Breast epithelium (tissue), 4 donors: ENCODE data around the gene SLCO4A1. TPM values are rescaled to one million over a fixed set of nuclear protein-coding genes. Genes with fewer than 3 reads are reported as not detected.
A peak's percentile ranks its signal among the peaks of the same experiment; 100 is the strongest.

Source experiments
- DNase-seq, 2 donors: peaks; one replicate each; pipeline ENCODE4 v3.0.0-alpha.2; 2019; ENCODE audit warnings: low spot score in 2 of 2
- H3K27ac ChIP-seq, 2 donors: fragments of 200-600 bp; sonication (generic) in 1 of 2; one replicate each; pipeline ENCODE4 v1.5.1; 2016 to 2019; ENCODE audit warnings: mild to moderate bottlenecking in 1 of 2
- H3K27me3 ChIP-seq, 2 donors: fragments of 200-600 bp; sonication (generic) in 1 of 2; one replicate each; pipeline versions ENCODE4 v1.5.1 to v1.6.0; 2017 to 2019; ENCODE audit warnings: control low read depth in 1 of 2, mild to moderate bottlenecking in 1 of 2
- H3K36me3 ChIP-seq: fragments of 200-600 bp; one replicate; pipeline ENCODE4 v1.5.1; 2019
- H3K4me1 ChIP-seq, 2 donors: fragments of 200-600 bp; sonication (generic); one replicate each; pipeline ENCODE4 v1.5.1; 2016 to 2019; ENCODE audit warnings: control low read depth in 1 of 2
- H3K4me3 ChIP-seq, 3 donors: fragments of 200-600 bp; sonication (generic); 1 replicate in 2 of 3; 2 replicates in 1 of 3; pipeline ENCODE4 v1.5.1; 2016 to 2019; ENCODE audit warnings: mild to moderate bottlenecking in 3 of 3, moderate library complexity in 2 of 3
- H3K9me3 ChIP-seq, 2 donors: fragments of 200-600 bp; sonication (generic) in 1 of 2; one replicate each; pipeline ENCODE4 v1.5.1; 2016 to 2019; ENCODE audit warnings: control low read depth in 1 of 2
- POLR2A ChIP-seq: fragments of 450-650 bp; IDR thresholded peaks from one replicate; pipeline ENCODE4 v1.6.1; 2016; ENCODE audit warnings: antibody characterized with exemption, mild to moderate bottlenecking, moderate library complexity
- POLR2AphosphoS5 ChIP-seq, 3 donors: sonication (generic); formaldehyde crosslinking; IDR thresholded peaks; one replicate each; pipeline ENCODE4 v1.6.1; 2017; ENCODE audit warnings: antibody characterized with exemption in 3 of 3
- intact Hi-C: fragments of 100-400 bp; cut with DNase I; formaldehyde crosslinking; loops from one replicate; pipeline ENCODE4 v1.15.1; 2023; ENCODE audit warnings: low total_unique reads
- total RNA-seq, 3 donors: library from RNA; depleted of rRNA; stranded (reverse); fragments of >200 nt; gene quantifications; one replicate each; pipeline ENCODE4 v1.1.0, GENCODE V29; 2016
- TF ChIP-seq, protein P1 (sequence below), 3 donors: fragments of 450-650 bp; IDR thresholded peaks; one replicate each; pipeline ENCODE4 v1.5.1; 2016 to 2017; ENCODE audit warnings: antibody characterized with exemption in 3 of 3, mild to moderate bottlenecking in 3 of 3, moderate library complexity in 3 of 3

The SLCO4A1 gene
- total RNA-seq, 3 donors from 2014 or later, result 8.8 to 26.5 (median 15.4) TPM

- Histone ChIP-seq H3K4me1 (peaks cover 9 to 17% of the 10 kb centered on the region in 2 donors), H3K9me3 (no peaks in the 10 kb centered on the region), H3K27ac (peak overlapping the region; percentile 48 to 54), H3K36me3 (no peaks in the 10 kb centered on the region), H3K4me3 (no peak overlapping the region), H3K27me3 (no peaks in the 10 kb centered on the region)
- intact Hi-C loops, result no loop called here
- peak in 1 of 2 donors; percentile 49 for DNase-seq
- TF ChIP-seq POLR2A (no peak), POLR2AphosphoS5 (IDR thresholded peaks at IDR 0.05) (no peak)
- TF ChIP-seq, protein P1, sequence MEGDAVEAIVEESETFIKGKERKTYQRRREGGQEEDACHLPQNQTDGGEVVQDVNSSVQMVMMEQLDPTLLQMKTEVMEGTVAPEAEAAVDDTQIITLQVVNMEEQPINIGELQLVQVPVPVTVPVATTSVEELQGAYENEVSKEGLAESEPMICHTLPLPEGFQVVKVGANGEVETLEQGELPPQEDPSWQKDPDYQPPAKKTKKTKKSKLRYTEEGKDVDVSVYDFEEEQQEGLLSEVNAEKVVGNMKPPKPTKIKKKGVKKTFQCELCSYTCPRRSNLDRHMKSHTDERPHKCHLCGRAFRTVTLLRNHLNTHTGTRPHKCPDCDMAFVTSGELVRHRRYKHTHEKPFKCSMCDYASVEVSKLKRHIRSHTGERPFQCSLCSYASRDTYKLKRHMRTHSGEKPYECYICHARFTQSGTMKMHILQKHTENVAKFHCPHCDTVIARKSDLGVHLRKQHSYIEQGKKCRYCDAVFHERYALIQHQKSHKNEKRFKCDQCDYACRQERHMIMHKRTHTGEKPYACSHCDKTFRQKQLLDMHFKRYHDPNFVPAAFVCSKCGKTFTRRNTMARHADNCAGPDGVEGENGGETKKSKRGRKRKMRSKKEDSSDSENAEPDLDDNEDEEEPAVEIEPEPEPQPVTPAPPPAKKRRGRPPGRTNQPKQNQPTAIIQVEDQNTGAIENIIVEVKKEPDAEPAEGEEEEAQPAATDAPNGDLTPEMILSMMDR (IDR thresholded peaks at IDR 0.05), result no peak
These were observed 14.2 kb upstream of the SLCO4A1 start for GRCh38 chr20:62627901-62628612.

GRCh38 chr20:62628691-62629090, 13.6 kb upstream of the SLCO4A1 start:
- no peak for TF ChIP-seq POLR2A
- TF ChIP-seq, protein P1 (IDR thresholded peaks at IDR 0.05), result no peak
- TF ChIP-seq POLR2AphosphoS5 (IDR thresholded peaks at IDR 0.05), result no peak
- Histone ChIP-seq H3K4me1 (peaks cover 5 to 11% of the 10 kb centered on the region in 2 donors), H3K36me3 (no peaks in the 10 kb centered on the region), H3K27ac (peak overlapping the region; percentile 48 to 54), H3K9me3 (no peaks in the 10 kb centered on the region), H3K4me3 (no peak overlapping the region), H3K27me3 (no peaks in the 10 kb centered on the region)
- intact Hi-C loops, result no loop called here
- peak in 1 of 2 donors; percentile 60 for DNase-seq

DNA sequence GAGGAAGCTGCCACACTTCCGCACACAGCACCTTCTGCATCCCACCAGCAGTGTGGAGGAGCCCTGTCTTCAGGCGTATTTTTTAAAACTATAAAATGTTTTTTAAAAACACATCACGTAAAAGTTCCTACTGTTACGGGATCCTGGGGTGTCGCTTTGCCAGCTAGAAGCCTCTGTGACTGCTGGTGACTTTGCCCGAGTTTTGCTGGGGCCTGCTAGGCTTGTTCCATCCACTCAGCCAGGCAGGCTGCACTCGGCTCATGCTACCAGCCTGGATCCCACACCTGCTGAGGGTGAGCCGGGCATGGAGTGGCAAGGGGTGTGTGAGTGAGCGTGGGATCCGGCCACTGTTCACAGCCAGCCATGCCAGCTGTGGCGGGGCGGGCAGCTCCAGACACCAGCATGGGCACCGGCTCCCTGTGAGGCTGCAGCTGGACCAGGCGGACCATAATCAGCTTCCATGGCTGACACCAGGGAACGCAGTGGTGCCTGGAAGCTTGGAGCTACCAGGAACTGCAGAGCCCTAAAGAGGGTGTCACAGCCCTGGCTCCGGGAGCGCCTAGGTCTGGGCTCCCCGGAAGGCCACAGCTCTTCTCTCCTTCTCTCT, 12.3 kb upstream of the SLCO4A1 start:
- no peak for DNase-seq
- intact Hi-C loops, result no loop called here
- Histone ChIP-seq H3K27me3 (peaks cover 0 to 11% of the 10 kb centered on the region in 2 donors), H3K9me3 (no peaks in the 10 kb centered on the region), H3K4me1 (peaks cover 0 to under 1% of the 10 kb centered on the region in 2 donors), H3K36me3 (no peaks in the 10 kb centered on the region), H3K27ac (no peak overlapping the region), H3K4me3 (no peak overlapping the region)
- TF ChIP-seq POLR2AphosphoS5 (IDR thresholded peaks at IDR 0.05) (no peak), POLR2A (no peak)
- TF ChIP-seq, protein P1 (IDR thresholded peaks at IDR 0.05), result no peak

DNA sequence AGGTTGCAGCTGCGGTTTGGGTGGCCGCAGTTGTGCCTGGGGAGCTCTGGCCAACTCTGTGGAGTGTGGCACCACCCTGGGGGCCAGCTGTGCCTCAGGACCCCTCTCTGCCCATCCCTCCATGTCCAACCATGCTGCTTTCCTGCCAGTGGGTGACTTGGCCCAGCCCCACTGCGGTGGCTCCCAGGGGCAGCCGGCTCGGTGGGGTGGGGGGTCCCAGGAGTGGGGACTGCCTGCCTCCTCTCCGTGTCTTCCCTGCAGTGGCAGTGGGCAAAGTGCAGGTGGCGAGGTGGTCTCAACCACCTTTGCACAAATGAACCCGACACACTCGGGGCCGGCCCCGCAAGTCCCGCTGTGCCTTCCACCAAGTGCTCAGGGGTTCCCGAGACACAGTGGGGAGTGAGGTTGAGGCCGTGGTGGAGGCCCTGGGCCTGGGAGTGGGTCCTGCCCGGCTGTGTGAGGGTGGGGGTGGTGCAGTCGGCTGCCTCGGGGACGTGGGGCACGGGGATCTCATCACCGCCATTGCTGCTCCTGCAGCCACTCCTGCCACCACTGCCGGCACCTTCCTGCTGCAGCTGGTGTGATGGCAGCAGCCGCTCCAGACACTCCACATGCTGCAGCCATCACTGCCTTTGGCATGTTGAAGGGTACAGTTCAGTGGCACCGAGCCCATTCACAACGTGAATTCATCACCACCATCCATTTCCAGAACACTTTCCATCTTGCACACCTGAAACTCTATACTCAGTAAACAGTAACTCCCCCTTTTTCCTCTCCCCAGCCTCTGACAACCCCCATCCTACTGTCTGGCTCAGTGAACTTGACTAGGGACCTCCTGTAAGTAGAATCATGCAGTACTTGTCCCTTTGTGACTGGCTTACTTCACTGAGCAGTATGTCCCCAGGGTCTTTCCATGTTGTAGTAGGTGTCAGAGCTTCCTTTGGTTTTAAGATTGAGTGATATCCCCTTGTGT, 10.7 kb upstream of the SLCO4A1 start:
- no peak overlapping the region for H3K4me3 ChIP-seq
- H3K4me1 ChIP-seq, result no peaks in the 10 kb centered on the region
- no peak for TF ChIP-seq POLR2A
- TF ChIP-seq POLR2AphosphoS5 (IDR thresholded peaks at IDR 0.05), result no peak
- TF ChIP-seq, protein P1 (IDR thresholded peaks at IDR 0.05), result no peak
- no peak for DNase-seq
- H3K36me3 ChIP-seq, result no peaks in the 10 kb centered on the region
- H3K27me3 ChIP-seq, result peaks cover 0 to 24% of the 10 kb centered on the region in 2 donors
- intact Hi-C loops, result no loop called here
- no peaks in the 10 kb centered on the region for H3K9me3 ChIP-seq
- no peak overlapping the region for H3K27ac ChIP-seq
